Measurements from ENCODE around the gene CPLANE2.

The CPLANE2 gene

GRCh38 chr1:16276302-16277030 lies 39.5 kb upstream of the CPLANE2 start (continued):
- no peak for TF ChIP-seq ZNF518A (tag by site-specific recombination; conservative IDR thresholded peaks at IDR 0.05; ENCODE audit: low read depth)
- TF ChIP-seq ZNF280D (tag by site-specific recombination; IDR thresholded peaks at IDR 0.05), result no peak
- TF ChIP-seq KLF9 (tag by site-specific recombination; IDR thresholded peaks at IDR 0.05; ENCODE audit: low read depth), result no peak
- TF ChIP-seq ZNF843 (tag by site-specific recombination; IDR thresholded peaks at IDR 0.05), result peak; percentile 40; the same call in 1 of the 2 replicates
- TF ChIP-seq ZNF561 (tag by site-specific recombination; IDR thresholded peaks at IDR 0.05; ENCODE audit: borderline replicate concordance), result 0 out of 2 replicates have a peak, but pooled peaks have one; percentile 45
- TF ChIP-seq ZBTB21 (tag by site-specific recombination; IDR thresholded peaks at IDR 0.05), result no peak
- TF ChIP-seq BCL6B (tag by site-specific recombination; IDR thresholded peaks at IDR 0.05), result 0 out of 2 replicates have a peak, but pooled peaks have one; percentile 38
- no peak for TF ChIP-seq ZNF560 (tag by site-specific recombination; IDR thresholded peaks at IDR 0.05; ENCODE audit: borderline replicate concordance)
- TF ChIP-seq TSHZ1 (tag by site-specific recombination; IDR thresholded peaks at IDR 0.05; ENCODE audit: borderline replicate concordance), result no peak
- TF ChIP-seq ZNF10 (tag by site-specific recombination; IDR thresholded peaks at IDR 0.05), result no peak
- TF ChIP-seq ZNF701 (tag by site-specific recombination; IDR thresholded peaks at IDR 0.05), result no peak
- TF ChIP-seq GLI4 (tag by site-specific recombination; IDR thresholded peaks at IDR 0.05), result no peak
- no peak for TF ChIP-seq ZNF335 (tag by site-specific recombination; conservative IDR thresholded peaks at IDR 0.05)
- TF ChIP-seq SP3 (tag by site-specific recombination; IDR thresholded peaks at IDR 0.05), result no peak
- no peak for TF ChIP-seq ZNF768 (tag by site-specific recombination; IDR thresholded peaks at IDR 0.05)
- TF ChIP-seq ZNF658 (tag by site-specific recombination; IDR thresholded peaks at IDR 0.05), result no peak
- TF ChIP-seq PRDM10 (tag by site-specific recombination; IDR thresholded peaks at IDR 0.05), result no peak
- no peak for TF ChIP-seq HIC1 (tag by site-specific recombination; IDR thresholded peaks at IDR 0.05)
- no peak for TF ChIP-seq ZNF48 (tag by site-specific recombination; IDR thresholded peaks at IDR 0.05)
